SK-N-MC (cell line): Measurements from ENCODE around the gene AMOTL2.
A peak's percentile ranks its signal among the peaks of the same experiment; 100 is the strongest.

Source experiments
- DNase-seq: peaks from one replicate; pipeline ENCODE4 v3.0.0-alpha.2; 2011; ENCODE audit warnings: low read depth, low spot score
- H3K27ac ChIP-seq: fragments of 200-600 bp; sonication (generic); 2 replicates; pipeline ENCODE4 v1.5.1; 2016; ENCODE audit warnings: mixed run types
- H3K36me3 ChIP-seq: fragments of 200-600 bp; sonication (generic); 2 replicates; pipeline ENCODE4 v1.6.1; 2017; ENCODE audit warnings: antibody characterized with exemption, low read length, mixed read lengths; ENCODE audit not compliant: insufficient read depth
- H3K4me3 ChIP-seq: fragments of 200-600 bp; sonication (generic); 2 replicates; pipeline ENCODE4 v1.5.1; 2016
- H3K9ac ChIP-seq: fragments of 200-600 bp; sonication (generic); 2 replicates; pipeline ENCODE4 v1.8.0; 2017; ENCODE audit warnings: mixed run types, mixed read lengths; ENCODE audit not compliant: insufficient read length
- H3K9me3 ChIP-seq: fragments of 200-600 bp; sonication (generic); 2 replicates; pipeline ENCODE4 v1.6.1; 2017; ENCODE audit warnings: low read depth, mild to moderate bottlenecking, antibody characterized with exemption, low read length, moderate library complexity, mixed read lengths
- EZH2 ChIP-seq: fragments of 200-600 bp; sonication (generic); IDR thresholded peaks from one replicate; pipeline ENCODE4 v1.6.1; 2017; ENCODE audit warnings: antibody characterized with exemption
- FOXP2 ChIP-seq: optimal IDR thresholded peaks from 2 replicates; pipeline ENCODE3; 2011; ENCODE audit warnings: mild to moderate bottlenecking, moderate library complexity; ENCODE audit not compliant: insufficient read depth; ENCODE audit errors: extremely low read length, control extremely low read depth
- POLR2AphosphoS5 ChIP-seq: IDR thresholded peaks from 2 replicates; pipeline ENCODE4 v1.6.1; 2012; ENCODE audit warnings: mild to moderate bottlenecking, low read depth, low read length, borderline replicate concordance

The AMOTL2 gene

DNA sequence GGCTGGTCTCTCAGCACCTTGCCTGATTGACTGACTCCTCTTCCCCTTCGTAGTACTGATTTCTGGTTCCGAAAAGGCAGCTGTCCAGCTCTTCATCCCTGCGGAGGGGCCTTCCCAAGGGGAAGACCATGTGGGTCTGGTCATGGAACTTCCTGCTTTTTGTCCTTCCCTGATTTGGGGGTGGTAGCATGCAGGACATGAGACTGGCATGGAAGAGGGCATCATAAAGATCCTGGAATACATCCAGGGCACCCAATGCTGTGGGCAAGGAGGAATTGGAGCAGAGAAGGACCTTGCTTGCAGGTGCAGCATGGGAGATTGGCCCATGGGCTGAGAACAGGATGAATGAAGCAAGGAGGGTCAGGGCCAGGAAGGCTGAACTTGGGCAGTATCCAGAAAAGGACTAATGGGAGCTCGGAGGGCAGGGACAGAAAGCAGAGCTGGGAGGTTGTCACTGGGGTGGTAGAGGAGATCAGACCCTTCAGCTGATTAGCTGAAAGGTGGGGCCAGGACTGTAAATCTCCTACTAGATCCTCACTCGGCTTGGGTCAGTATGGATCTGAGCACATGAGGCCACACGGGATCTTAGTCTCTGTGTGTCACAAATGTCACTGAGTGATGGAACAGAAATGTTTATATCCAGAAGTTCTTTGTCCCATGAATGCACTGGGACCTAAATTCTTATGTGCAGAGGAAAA lies 59.5 kb downstream of the AMOTL2 start:
- no peak for TF ChIP-seq EZH2
- no peak for TF ChIP-seq FOXP2
- no peak for TF ChIP-seq POLR2AphosphoS5
- Histone ChIP-seq H3K9ac (no peak overlapping the region), H3K36me3 (no peaks in the 10 kb centered on the region), H3K27ac (no peak overlapping the region), H3K9me3 (no peaks in the 10 kb centered on the region), H3K4me3 (no peak overlapping the region)
- no peak for DNase-seq

DNA sequence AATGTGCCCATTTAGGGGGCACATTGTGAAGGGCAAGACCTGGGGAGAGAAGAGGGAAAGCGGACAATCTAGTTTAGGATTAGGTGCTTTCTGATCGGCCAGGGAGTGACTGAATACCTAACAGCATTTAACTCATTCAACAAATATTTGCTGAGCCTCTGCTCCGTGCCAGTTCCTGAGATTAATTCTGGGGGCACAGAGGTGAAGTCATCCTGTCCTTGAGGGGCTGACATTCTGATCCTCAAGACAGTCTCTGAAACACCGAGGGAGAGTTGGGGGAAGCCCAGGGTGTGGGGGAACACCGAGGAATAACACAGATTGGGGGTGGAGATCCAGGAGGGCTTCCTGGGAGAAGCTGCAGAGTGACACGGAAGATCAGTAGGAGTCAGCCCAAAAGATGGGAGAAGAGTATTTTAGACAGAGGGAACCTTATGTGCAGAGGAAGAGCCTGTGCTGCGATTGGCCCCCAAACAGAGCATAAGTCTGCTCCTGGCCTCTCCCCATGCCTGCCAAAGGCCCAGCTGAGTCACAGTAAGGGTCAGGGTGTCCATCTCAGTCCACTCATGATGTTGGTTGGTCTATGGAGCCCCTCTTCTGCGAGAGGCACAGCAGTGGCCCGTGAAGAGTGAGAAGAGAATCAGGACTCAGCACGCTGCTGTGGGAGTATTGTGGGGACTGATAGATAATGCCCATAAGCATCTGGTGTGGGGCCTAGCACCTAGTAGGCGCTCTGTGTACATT lies 60.2 kb downstream of the AMOTL2 start:
- Histone ChIP-seq H3K27ac (no peak overlapping the region), H3K36me3 (no peaks in the 10 kb centered on the region), H3K9me3 (no peaks in the 10 kb centered on the region), H3K4me3 (no peak overlapping the region), H3K9ac (no peak overlapping the region)
- no peak for TF ChIP-seq POLR2AphosphoS5
- TF ChIP-seq EZH2: no peak
- no peak for DNase-seq

DNA sequence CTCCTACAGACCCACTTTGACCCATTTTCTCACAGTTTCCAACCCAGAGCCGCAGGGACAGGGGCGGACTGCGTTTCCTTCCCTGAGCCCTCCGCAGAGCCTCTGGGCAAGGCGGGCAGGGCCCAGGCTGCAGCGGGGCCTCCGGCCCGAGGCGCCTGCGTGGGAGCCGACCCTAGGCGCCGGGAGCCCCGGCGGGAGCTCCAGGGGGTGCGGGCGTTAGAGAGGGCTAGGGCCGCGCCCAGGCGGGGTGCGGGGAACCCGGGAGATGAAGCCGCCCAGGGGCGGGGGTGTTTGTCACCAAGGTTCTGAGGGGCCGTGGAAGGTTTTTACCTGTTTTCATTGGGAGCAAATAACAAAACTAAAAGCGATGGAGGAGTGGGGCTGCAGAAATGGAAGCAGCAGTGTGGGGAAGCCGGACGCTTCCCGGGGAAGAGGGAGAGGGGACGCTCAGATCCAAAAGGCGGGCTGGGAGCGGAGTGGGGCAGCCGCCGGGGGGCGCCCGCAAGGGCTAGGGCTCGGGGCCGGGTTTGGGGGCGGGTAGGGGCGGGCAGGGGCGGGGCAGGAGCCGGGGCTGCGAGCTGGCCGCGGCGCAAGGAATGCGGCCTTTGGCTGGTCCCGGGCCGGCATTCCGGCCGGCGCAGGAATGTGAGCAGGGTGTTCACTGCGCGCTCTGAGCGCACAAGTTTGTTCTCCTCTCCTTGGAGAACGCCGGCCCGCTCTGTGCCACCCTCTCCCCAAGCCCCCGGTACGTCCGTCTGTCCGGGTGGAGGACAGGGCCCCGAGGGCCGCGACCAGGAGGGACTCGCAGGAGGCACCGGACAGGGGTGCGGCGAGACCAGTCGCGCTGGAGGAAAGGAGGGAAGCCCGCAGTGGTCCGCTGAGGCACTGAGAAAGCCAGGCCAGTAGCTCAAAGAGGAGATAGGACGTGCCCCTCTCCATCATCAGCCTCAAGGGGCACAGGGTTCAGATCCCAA lies 61.1 kb downstream of the AMOTL2 start:
- DNase-seq: no peak
- Histone ChIP-seq H3K36me3 (no peaks in the 10 kb centered on the region), H3K4me3 (no peak overlapping the region), H3K9ac (no peak overlapping the region), H3K27ac (no peak overlapping the region), H3K9me3 (no peaks in the 10 kb centered on the region)
- no peak for TF ChIP-seq POLR2AphosphoS5
- no peak for TF ChIP-seq FOXP2
- TF ChIP-seq EZH2: no peak

GRCh38 chr3:134312072-134312872 lies 62.0 kb downstream of the AMOTL2 start:
- no peak for DNase-seq
- Histone ChIP-seq H3K27ac (no peak overlapping the region), H3K36me3 (no peaks in the 10 kb centered on the region), H3K4me3 (no peak overlapping the region), H3K9me3 (no peaks in the 10 kb centered on the region), H3K9ac (no peak overlapping the region)
- TF ChIP-seq POLR2AphosphoS5 (no peak), FOXP2 (no peak), EZH2 (no peak)

DNA sequence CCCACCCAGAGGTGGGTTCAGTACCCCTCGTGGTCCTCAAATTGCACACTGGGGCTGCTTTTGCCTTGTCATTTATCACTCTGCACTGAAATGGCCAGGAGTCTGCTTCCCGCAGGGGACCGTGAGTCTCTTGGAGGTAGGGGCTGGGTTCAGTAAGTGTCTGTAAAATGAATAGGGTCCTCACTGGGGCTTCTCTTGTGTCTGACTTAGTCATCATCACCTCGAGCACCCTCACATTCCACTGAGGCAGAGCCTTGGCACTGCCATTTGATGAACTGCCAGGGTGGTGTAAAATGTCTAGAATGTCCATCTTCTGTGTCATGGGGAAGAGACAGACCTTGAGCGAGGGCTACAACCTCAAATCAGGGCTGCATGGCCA lies 62.6 kb downstream of the AMOTL2 start:
- Histone ChIP-seq H3K9me3 (no peaks in the 10 kb centered on the region), H3K27ac (no peak overlapping the region), H3K4me3 (no peak overlapping the region), H3K36me3 (no peaks in the 10 kb centered on the region), H3K9ac (no peak overlapping the region)
- TF ChIP-seq POLR2AphosphoS5: no peak
- TF ChIP-seq EZH2: no peak
- TF ChIP-seq FOXP2: no peak
- no peak for DNase-seq

GRCh38 chr3:134311265-134311664 lies 63.0 kb downstream of the AMOTL2 start:
- H3K9ac ChIP-seq: no peak overlapping the region
- H3K36me3 ChIP-seq: no peaks in the 10 kb centered on the region
- no peak overlapping the region for H3K27ac ChIP-seq
- no peak overlapping the region for H3K4me3 ChIP-seq
- no peak for DNase-seq
- no peaks in the 10 kb centered on the region for H3K9me3 ChIP-seq
- TF ChIP-seq EZH2 (no peak), POLR2AphosphoS5 (no peak)

- H3K9ac ChIP-seq: peak overlapping the region; percentile 3
- TF ChIP-seq EZH2 (no peak), FOXP2 (no peak), POLR2AphosphoS5 (no peak)
- no peak for DNase-seq
- peak overlapping the region; percentile 68 for H3K27ac ChIP-seq
- no peaks in the 10 kb centered on the region for H3K36me3 ChIP-seq
- H3K4me3 ChIP-seq: 0 out of 2 replicates have a peak overlapping the region, but pooled peaks have one; percentile 13
- H3K9me3 ChIP-seq: no peaks in the 10 kb centered on the region
Measured at GRCh38 chr3:134309987-134310700, 64.1 kb downstream of the AMOTL2 start.
